ENCODE data around the gene RAB20.

DNA sequence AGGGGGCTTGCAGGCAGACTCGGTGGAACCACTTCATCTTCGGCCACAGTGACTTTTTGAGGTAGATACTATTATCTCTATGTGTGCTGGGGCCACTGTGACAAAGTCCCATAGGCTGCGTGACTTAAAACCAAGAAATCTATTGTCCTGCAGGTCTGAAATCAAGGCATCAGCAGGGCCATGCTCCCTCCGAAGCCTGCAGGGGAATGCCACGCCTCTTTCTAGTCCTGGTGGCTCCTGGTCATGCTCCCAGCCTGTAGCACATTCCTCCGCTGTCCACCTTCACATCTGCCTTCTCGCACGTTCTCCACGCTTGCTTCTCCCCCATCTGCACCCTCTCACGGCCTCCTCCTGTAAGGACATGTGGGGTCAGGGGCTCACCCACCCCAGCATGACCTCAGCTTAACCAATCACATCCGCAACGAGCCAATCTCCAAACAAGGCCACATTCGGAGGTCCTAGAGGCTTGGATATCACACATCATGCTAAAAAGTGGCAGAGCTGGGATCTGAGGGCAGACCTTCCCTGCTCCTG lies 21.0 kb upstream of the RAB20 start:
- TF ChIP-seq, protein P1, sequence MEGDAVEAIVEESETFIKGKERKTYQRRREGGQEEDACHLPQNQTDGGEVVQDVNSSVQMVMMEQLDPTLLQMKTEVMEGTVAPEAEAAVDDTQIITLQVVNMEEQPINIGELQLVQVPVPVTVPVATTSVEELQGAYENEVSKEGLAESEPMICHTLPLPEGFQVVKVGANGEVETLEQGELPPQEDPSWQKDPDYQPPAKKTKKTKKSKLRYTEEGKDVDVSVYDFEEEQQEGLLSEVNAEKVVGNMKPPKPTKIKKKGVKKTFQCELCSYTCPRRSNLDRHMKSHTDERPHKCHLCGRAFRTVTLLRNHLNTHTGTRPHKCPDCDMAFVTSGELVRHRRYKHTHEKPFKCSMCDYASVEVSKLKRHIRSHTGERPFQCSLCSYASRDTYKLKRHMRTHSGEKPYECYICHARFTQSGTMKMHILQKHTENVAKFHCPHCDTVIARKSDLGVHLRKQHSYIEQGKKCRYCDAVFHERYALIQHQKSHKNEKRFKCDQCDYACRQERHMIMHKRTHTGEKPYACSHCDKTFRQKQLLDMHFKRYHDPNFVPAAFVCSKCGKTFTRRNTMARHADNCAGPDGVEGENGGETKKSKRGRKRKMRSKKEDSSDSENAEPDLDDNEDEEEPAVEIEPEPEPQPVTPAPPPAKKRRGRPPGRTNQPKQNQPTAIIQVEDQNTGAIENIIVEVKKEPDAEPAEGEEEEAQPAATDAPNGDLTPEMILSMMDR (conservative IDR thresholded peaks at IDR 0.05; ENCODE audit: low read depth, low read length) = no peak
- TF ChIP-seq EZH2 (IDR thresholded peaks at IDR 0.05; ENCODE audit: borderline replicate concordance, low read depth, low read length, poor library complexity, severe bottlenecking) = no peak
